CD14-positive monocyte (primary cell): ENCODE results near the gene CUL1. TPM values are rescaled to one million over a fixed set of nuclear protein-coding genes. Genes with fewer than 3 reads are reported as not detected.

ENCODE experiments used
- DNase-seq, 3 donors: peaks; one replicate each; pipeline ENCODE4 v3.0.0-alpha.2; 2011 to 2022
- H2AFZ ChIP-seq: 2 replicates; pipeline ENCODE4 v1.6.0; 2012; ENCODE audit warnings: mild to moderate bottlenecking, low read depth, low read length, inconsistent platforms; ENCODE audit not compliant: insufficient read depth, poor library complexity, severe bottlenecking
- H3K27ac ChIP-seq, 2 donors: 1 replicate in 1 of 2; 2 replicates in 1 of 2; pipeline ENCODE4 v1.5.1; 2012 to 2013; ENCODE audit warnings: low read length in 2 of 2, control low read depth in 1 of 2, inconsistent platforms in 1 of 2, low read depth in 1 of 2, mild to moderate bottlenecking in 1 of 2
- H3K27me3 ChIP-seq, 2 donors: one replicate each; pipeline versions ENCODE4 v1.6.0 to v1.6.1; 2011 to 2013; ENCODE audit warnings: low read length in 2 of 2; ENCODE audit not compliant: control insufficient read depth in 2 of 2, insufficient read depth in 2 of 2
- H3K36me3 ChIP-seq, 2 donors: replicated peaks in 1 of 2; 1 replicate in 1 of 2; 2 replicates in 1 of 2; pipeline versions ENCODE4 v1.5.1 to v1.6.1; 2012 to 2013; ENCODE audit warnings: low read length in 2 of 2, control low read depth in 1 of 2, inconsistent platforms in 1 of 2, mild to moderate bottlenecking in 1 of 2; ENCODE audit not compliant: insufficient read depth in 2 of 2, control insufficient read depth in 1 of 2
- H3K4me1 ChIP-seq, 2 donors: 1 replicate in 1 of 2; 2 replicates in 1 of 2; pipeline versions ENCODE4 v1.5.1 to v1.6.1; 2012 to 2013; ENCODE audit warnings: low read length in 2 of 2, control low read depth in 1 of 2, inconsistent platforms in 1 of 2, mild to moderate bottlenecking in 1 of 2, moderate library complexity in 1 of 2; ENCODE audit not compliant: insufficient read depth in 2 of 2, control insufficient read depth in 1 of 2
- H3K4me2 ChIP-seq: replicated peaks from 2 replicates; pipeline ENCODE3; 2012; ENCODE audit warnings: low read length, moderate library complexity, mild to moderate bottlenecking; ENCODE audit not compliant: poor library complexity, severe bottlenecking; ENCODE audit errors: extremely low read depth
- H3K4me3 ChIP-seq, 3 experiments: fragments of 200-600 bp in 1 of 3; sonication (generic) in 1 of 3; replicated peaks in 1 of 3; 1 replicate in 2 of 3; 2 replicates in 1 of 3; pipeline ENCODE4 v1.5.1; 2011 to 2013; ENCODE audit warnings: low read length in 3 of 3, mild to moderate bottlenecking in 3 of 3, control low read depth in 2 of 3, low read depth in 2 of 3, inconsistent platforms in 1 of 3, moderate library complexity in 1 of 3
- H3K79me2 ChIP-seq: 2 replicates; pipeline ENCODE4 v1.6.0; 2012; ENCODE audit warnings: mild to moderate bottlenecking, control low read depth, inconsistent platforms, low read length, moderate library complexity; ENCODE audit not compliant: insufficient read depth
- H3K9ac ChIP-seq: 2 replicates; pipeline ENCODE4 v1.6.0; 2017; ENCODE audit warnings: low read length, mild to moderate bottlenecking; ENCODE audit not compliant: insufficient read depth, poor library complexity, severe bottlenecking
- H3K9me3 ChIP-seq, 2 donors: replicated peaks in 1 of 2; 1 replicate in 1 of 2; 2 replicates in 1 of 2; pipeline versions ENCODE4 v1.5.1 to v1.6.1; 2012 to 2013; ENCODE audit warnings: low read length in 2 of 2, control low read depth in 1 of 2; ENCODE audit not compliant: control insufficient read depth in 1 of 2, insufficient read depth in 1 of 2
- H4K20me1 ChIP-seq: 2 replicates; pipeline ENCODE4 v1.6.0; 2012; ENCODE audit warnings: mild to moderate bottlenecking, low read length, control low read depth, moderate library complexity; ENCODE audit not compliant: insufficient read depth
- H3K27ac Mint-ChIP-seq, 7 donors: one replicate each; pipeline ENCODE4 v1.8.0; 2020; ENCODE audit warnings: mild to moderate bottlenecking in 7 of 7, mixed read lengths in 7 of 7, moderate library complexity in 6 of 7, inconsistent platforms in 2 of 7
- H3K27me3 Mint-ChIP-seq, 3 donors: one replicate each; pipeline ENCODE4 v1.8.0; 2021 to 2022; ENCODE audit warnings: low read depth in 3 of 3, mild to moderate bottlenecking in 3 of 3, mixed read lengths in 3 of 3, moderate library complexity in 3 of 3, inconsistent platforms in 1 of 3
- H3K36me3 Mint-ChIP-seq, 2 donors: one replicate each; pipeline ENCODE4 v1.8.0; 2020; ENCODE audit warnings: mixed read lengths in 2 of 2, inconsistent platforms in 1 of 2, mild to moderate bottlenecking in 1 of 2
- H3K4me1 Mint-ChIP-seq: one replicate; pipeline ENCODE4 v1.8.0; 2020; ENCODE audit warnings: mild to moderate bottlenecking, mixed read lengths
- H3K4me3 Mint-ChIP-seq, 2 donors: one replicate each; pipeline ENCODE4 v1.8.0; 2020; ENCODE audit warnings: mild to moderate bottlenecking in 2 of 2, mixed read lengths in 2 of 2, moderate library complexity in 1 of 2
- H3K9me3 Mint-ChIP-seq, 7 donors: one replicate each; pipeline ENCODE4 v1.8.0; 2020 to 2022; ENCODE audit warnings: mixed read lengths in 7 of 7, mild to moderate bottlenecking in 6 of 7, moderate library complexity in 6 of 7, inconsistent platforms in 2 of 7
- whole genome bisulfite sequencing: methylation state at CpG from one replicate; pipeline ENCODE4 v1.1.5; 2013; ENCODE audit warnings: missing lambda C conversion rate; ENCODE audit not compliant: insufficient coverage; 5-methylcytosine and 5-hydroxymethylcytosine counted together
- intact Hi-C, 2 donors: fragments of 100-400 bp; cut with micrococcal nuclease; formaldehyde crosslinking; loops; one replicate each; pipeline versions ENCODE4 v1.15.0 to v1.15.1; 2023
- polyA plus RNA-seq, 3 donors: library from polyadenylated mRNA; depleted of rRNA in 1 of 3; unstranded in 2 of 3; stranded (reverse) in 1 of 3; fragments of 300-500 nt in 2 of 3; fragments of >200 nt in 1 of 3; fragmentation: Illumina TruSeq in 2 of 3; gene quantifications; 1 replicate in 2 of 3; 2 replicates in 1 of 3; pipeline ENCODE4 v1.2.3, GENCODE V29; 2012 to 2021
- TF ChIP-seq, protein P1 (sequence below): fragments of 200-600 bp; IDR thresholded peaks from one replicate; pipeline ENCODE4 v1.8.0; 2022; ENCODE audit warnings: antibody characterized with exemption, mild to moderate bottlenecking

Gene CUL1
- polyA plus RNA-seq, 3 donors = 22.8 to 32.6 (median 23.9) TPM

DNA sequence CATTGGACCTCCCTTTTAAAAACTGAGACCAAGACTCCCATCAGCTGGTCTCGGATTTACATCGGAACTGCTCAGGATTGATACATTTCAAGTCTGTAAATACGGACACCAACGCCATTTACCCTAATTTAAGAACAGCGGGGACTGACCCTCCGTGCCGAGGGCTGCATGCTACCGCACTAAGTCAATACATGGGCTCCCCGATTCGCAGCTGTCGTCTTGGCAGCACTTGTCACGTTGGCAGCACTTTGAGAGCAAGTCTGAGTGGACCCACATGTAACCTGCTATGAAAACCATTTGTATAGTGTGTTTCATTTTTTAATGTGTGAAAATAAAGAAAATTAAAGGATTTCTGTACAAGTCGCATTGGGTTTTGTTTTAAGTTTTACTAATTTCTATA, 102.0 kb downstream of the CUL1 start:
- intact Hi-C loops = no loop called here
- peaks cover 51 to 92% of the 10 kb centered on the region in 2 donors for H3K36me3 ChIP-seq
- no peak overlapping the region for H3K4me3 ChIP-seq
- H3K27ac ChIP-seq = no peak overlapping the region
- H3K79me2 ChIP-seq = no peaks in the 10 kb centered on the region
- H3K4me2 ChIP-seq = no peak overlapping the region
- TF ChIP-seq, protein P1, sequence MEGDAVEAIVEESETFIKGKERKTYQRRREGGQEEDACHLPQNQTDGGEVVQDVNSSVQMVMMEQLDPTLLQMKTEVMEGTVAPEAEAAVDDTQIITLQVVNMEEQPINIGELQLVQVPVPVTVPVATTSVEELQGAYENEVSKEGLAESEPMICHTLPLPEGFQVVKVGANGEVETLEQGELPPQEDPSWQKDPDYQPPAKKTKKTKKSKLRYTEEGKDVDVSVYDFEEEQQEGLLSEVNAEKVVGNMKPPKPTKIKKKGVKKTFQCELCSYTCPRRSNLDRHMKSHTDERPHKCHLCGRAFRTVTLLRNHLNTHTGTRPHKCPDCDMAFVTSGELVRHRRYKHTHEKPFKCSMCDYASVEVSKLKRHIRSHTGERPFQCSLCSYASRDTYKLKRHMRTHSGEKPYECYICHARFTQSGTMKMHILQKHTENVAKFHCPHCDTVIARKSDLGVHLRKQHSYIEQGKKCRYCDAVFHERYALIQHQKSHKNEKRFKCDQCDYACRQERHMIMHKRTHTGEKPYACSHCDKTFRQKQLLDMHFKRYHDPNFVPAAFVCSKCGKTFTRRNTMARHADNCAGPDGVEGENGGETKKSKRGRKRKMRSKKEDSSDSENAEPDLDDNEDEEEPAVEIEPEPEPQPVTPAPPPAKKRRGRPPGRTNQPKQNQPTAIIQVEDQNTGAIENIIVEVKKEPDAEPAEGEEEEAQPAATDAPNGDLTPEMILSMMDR = no peak
- H3K36me3 Mint-ChIP-seq = peaks cover 73 to 75% of the 10 kb centered on the region in 2 donors
- H3K27ac Mint-ChIP-seq = no peak overlapping the region
- no peaks in the 10 kb centered on the region for H3K27me3 ChIP-seq
- no peaks in the 10 kb centered on the region for H3K4me1 Mint-ChIP-seq
- WGBS = over 99% methylated on average over 12 of the region's 13 CpGs
- peaks cover 0 to 3% (median 0%) of the 10 kb centered on the region in 7 donors for H3K9me3 Mint-ChIP-seq
- H3K4me1 ChIP-seq = no peaks in the 10 kb centered on the region
- no peaks in the 10 kb centered on the region for H3K9me3 ChIP-seq
- H4K20me1 ChIP-seq = no peaks in the 10 kb centered on the region
- H3K4me3 Mint-ChIP-seq = no peak overlapping the region
- H2AFZ ChIP-seq = no peak overlapping the region
- H3K9ac ChIP-seq = no peak overlapping the region
- DNase-seq = no peak
- H3K27me3 Mint-ChIP-seq = no peaks in the 10 kb centered on the region

DNA sequence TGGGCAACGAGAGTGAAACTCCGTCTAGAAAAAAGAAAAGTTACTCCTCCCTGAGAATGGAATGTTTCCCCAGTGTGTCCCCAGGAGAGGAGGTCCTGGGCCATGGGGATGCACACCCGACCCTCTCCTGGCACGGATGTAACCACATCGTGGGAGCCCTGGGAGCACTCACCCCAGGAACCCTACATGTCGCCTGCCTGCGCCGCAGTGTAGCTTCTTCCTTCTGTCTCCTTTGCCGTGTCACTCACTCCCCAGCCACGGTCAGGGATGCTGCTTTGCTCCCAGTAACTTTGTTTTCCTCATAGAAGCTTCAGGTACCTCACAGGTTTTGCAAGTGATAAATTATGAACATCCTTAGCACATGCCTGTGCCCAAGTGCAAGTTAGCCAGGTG, 103.4 kb downstream of the CUL1 start:
- H3K27me3 Mint-ChIP-seq = no peaks in the 10 kb centered on the region
- H3K9me3 Mint-ChIP-seq = peaks cover 0 to 3% (median 0%) of the 10 kb centered on the region in 7 donors
- H3K27ac Mint-ChIP-seq = peak overlapping the region in 1 of 7 donors; percentile 7
- H3K4me3 Mint-ChIP-seq = no peak overlapping the region
- Histone ChIP-seq H3K27ac (no peak overlapping the region), H3K4me1 (no peaks in the 10 kb centered on the region), H4K20me1 (no peaks in the 10 kb centered on the region), H3K4me2 (no peak overlapping the region), H3K9ac (no peak overlapping the region), H3K9me3 (no peaks in the 10 kb centered on the region), H3K36me3 (peaks cover 57 to 92% of the 10 kb centered on the region in 2 donors), H3K4me3 (no peak overlapping the region), H3K79me2 (no peaks in the 10 kb centered on the region), H2AFZ (no peak overlapping the region), H3K27me3 (no peaks in the 10 kb centered on the region)
- no peak for DNase-seq
- TF ChIP-seq, protein P1 = no peak
- intact Hi-C loops = no loop called here
- H3K4me1 Mint-ChIP-seq = no peaks in the 10 kb centered on the region
- peaks cover 71 to 73% of the 10 kb centered on the region in 2 donors for H3K36me3 Mint-ChIP-seq
- 98% methylated on average over 10 of the region's 10 CpGs for WGBS
